ENCODE data around the gene ZMYND8. TPM values are rescaled to one million over a fixed set of nuclear protein-coding genes. Genes with fewer than 3 reads are reported as not detected.

ZMYND8 gene
- total and polyA plus RNA-seq, 2 of the 8 experiments (the other 6 are each of a cell fraction or from before 2014, with no cell fraction given) = 50.5 to 163 TPM

- Histone ChIP-seq H2BK120ac (replicated peaks; ENCODE audit: low read depth, low read length) (no peak overlapping the region), H3K27ac (ENCODE audit: low read depth, low read length) (no peak overlapping the region), H3K4me2 (ENCODE audit: insufficient read depth in 1 of 2, low read depth in 2 of 2, low read length in 2 of 2) (no peak overlapping the region), H4K5ac (ENCODE audit: insufficient read length, low read depth, low read length) (no peak overlapping the region), H3K9ac (replicated peaks in 1 of 4; ENCODE audit: extremely low read depth in 1 of 4, low read depth in 3 of 4, low read length in 3 of 4) (no peak overlapping the region), H2AFZ (ENCODE audit: low read length) (no peak overlapping the region), H3K23ac (ENCODE audit: insufficient read length) (no peak overlapping the region), H3K27me3 (replicated peaks in 1 of 4; ENCODE audit: control insufficient read depth in 3 of 4, extremely low read depth in 1 of 4, insufficient read depth in 3 of 4, low read length in 3 of 4) (no peaks in the 10 kb centered on the region), H2AK5ac (ENCODE audit: low read depth, low read length) (no peak overlapping the region), H4K20me1 (replicated peaks in 1 of 2; ENCODE audit: control insufficient read depth in 1 of 2, insufficient read depth in 2 of 2, low read length in 2 of 2) (no peaks in the 10 kb centered on the region), H3K36me3 (ENCODE audit: control insufficient read depth in 2 of 4, insufficient read depth in 4 of 4, low read length in 3 of 4) (no peaks in the 10 kb centered on the region; a peak in 2 of 8 replicates), H3K18ac (ENCODE audit: extremely low read depth, low read length) (no peak overlapping the region; the same call in 1 of the 2 replicates), H2BK20ac (ENCODE audit: low read length) (peak overlapping the region; percentile 80; the same call in 1 of the 2 replicates), H2BK15ac (ENCODE audit: low read length) (peak overlapping the region; percentile 72; the same call in 1 of the 2 replicates), H3K79me2 (ENCODE audit: control insufficient read depth in 1 of 2, insufficient read depth in 2 of 2, low read length in 2 of 2) (peaks cover 0 to 3% of the 10 kb centered on the region in 2 experiments; a peak in 1 of 4 replicates), H3K4me1 (replicated peaks in 1 of 4; ENCODE audit: control insufficient read depth in 3 of 4, insufficient read depth in 4 of 4, low read length in 3 of 4) (peaks cover 0 to 11% (median 2%) of the 10 kb centered on the region in 4 experiments; a peak in 5 of 7 replicates), H3K4ac (replicated peaks; ENCODE audit: insufficient read length, low read depth, low read length) (peak overlapping the region; percentile 32), H2BK12ac (ENCODE audit: low read depth, low read length) (peak overlapping the region; percentile 50), H3K79me1 (ENCODE audit: low read depth, low read length) (no peaks in the 10 kb centered on the region), H2BK5ac (ENCODE audit: low read depth, low read length) (peak overlapping the region; percentile 9; the same call in 1 of the 2 replicates), H4K91ac (replicated peaks; ENCODE audit: insufficient read length, low read length) (peak overlapping the region; percentile 84), H3K4me3 (ENCODE audit: extremely low read depth in 1 of 4, insufficient read depth in 2 of 4, low read depth in 3 of 4, low read length in 4 of 4) (no peak overlapping the region), H4K8ac (ENCODE audit: extremely low read depth, insufficient read depth, low read length) (no peak overlapping the region), H3K56ac (replicated peaks; ENCODE audit: insufficient read length, low read depth, low read length) (no peak overlapping the region), H3K14ac (ENCODE audit: insufficient read length) (no peak overlapping the region), H3K23me2 (ENCODE audit: low read depth, low read length) (no peaks in the 10 kb centered on the region; the same call in 1 of the 2 replicates), H3K9me3 (ENCODE audit: insufficient read depth in 2 of 2, low read depth in 1 of 2, low read length in 1 of 2) (no peaks in the 10 kb centered on the region)
- DNase-seq (ENCODE audit: low read depth in 1 of 2, low spot score in 2 of 2) (no peak), FAIRE-seq (no peak)
- 94% methylated on average over 15 of the region's 15 CpGs; no CpG with 5 or more reads in 1 of the 2 experiments for WGBS, 2 experiments (ENCODE audit: extremely low coverage in 1 of 2, insufficient coverage in 1 of 2, insufficient read length in 1 of 2, insufficient replicate concordance in 2 of 2, low coverage in 1 of 2, low lambda C conversion rate in 2 of 2, missing lambda C conversion rate in 1 of 2)
- ChIA-PET CTCF (ENCODE audit: partially characterized antibody) (interaction anchor here (0.5 to 7.2 kb wide), 11 partner anchors 8 to 159 kb away, joined by 3 to 179 read pairs (median 5); no protein-coding TSS in a partner anchor), POLR2A (ENCODE audit: partially characterized antibody) (interaction anchor here (1.1 to 4.0 kb wide), 8 partner anchors 10 to 96 kb away, joined by 3 to 23 read pairs (median 6); partner anchors contain the start of gene ZMYND8)
- TF ChIP-seq YY1 (IDR thresholded peaks at IDR 0.05; ENCODE audit: low read depth, low read length) (no peak), TAF7 (optimal IDR thresholded peaks at IDR 0.05; ENCODE audit: borderline replicate concordance, low read depth, low read length) (no peak), SIN3A (conservative IDR thresholded peaks at IDR 0.05 in 1 of 2, IDR thresholded peaks at IDR 0.05 in 1 of 2; ENCODE audit: low read depth in 1 of 2, low read length in 2 of 2) (no peak), TEAD4 (IDR thresholded peaks at IDR 0.05; ENCODE audit: low read depth, low read length) (no peak), USF2 (IDR thresholded peaks at IDR 0.05; ENCODE audit: low read length) (no peak), SP2 (IDR thresholded peaks at IDR 0.05; ENCODE audit: low read length) (no peak)
These were observed 23.1 kb upstream of the ZMYND8 start for GRCh38 chr20:47379433-47380150.

All from H1 (cell line).